IMR-90 (cell line): ENCODE data around the gene ARID5A.

Experiments
- BHLHE40 ChIP-seq: fragments of 150-350 bp; IDR thresholded peaks from 2 replicates; pipeline ENCODE4 v1.6.1; 2016; ENCODE audit warnings: mild to moderate bottlenecking, low read depth, low read length
- FOS ChIP-seq: fragments of 150-350 bp; IDR thresholded peaks from 2 replicates; pipeline ENCODE4 v1.6.1; 2016; ENCODE audit warnings: low read depth, low read length
- MAFK ChIP-seq: IDR thresholded peaks from 2 replicates; pipeline ENCODE4 v1.6.1; 2012; ENCODE audit warnings: low read depth, low read length, improper control_type of control experiment
- MXI1 ChIP-seq: IDR thresholded peaks from 2 replicates; pipeline ENCODE4 v1.6.1; 2012; ENCODE audit warnings: low read depth, mild to moderate bottlenecking, low read length, moderate library complexity, borderline replicate concordance
- POLR2A ChIP-seq: IDR thresholded peaks from 2 replicates; pipeline ENCODE4 v1.6.1; 2012; ENCODE audit warnings: mild to moderate bottlenecking, low read depth, low read length
- RAD21 ChIP-seq: IDR thresholded peaks from 2 replicates; pipeline ENCODE4 v1.6.1; 2012; ENCODE audit warnings: low read length, improper control_type of control experiment
- RCOR1 ChIP-seq: IDR thresholded peaks from 2 replicates; pipeline ENCODE4 v1.6.1; 2012; ENCODE audit warnings: mild to moderate bottlenecking, low read length, improper control_type of control experiment; ENCODE audit not compliant: insufficient replicate concordance
- RFX5 ChIP-seq: IDR thresholded peaks from 2 replicates; pipeline ENCODE4 v1.8.0; 2012; ENCODE audit warnings: low read depth, mild to moderate bottlenecking, low read length, moderate library complexity
- SMC3 ChIP-seq: fragments of 150-350 bp; IDR thresholded peaks from 2 replicates; pipeline ENCODE4 v1.6.1; 2016; ENCODE audit warnings: low read depth, mild to moderate bottlenecking, antibody characterized with exemption, low read length, moderate library complexity
- TF ChIP-seq, protein P1 (sequence below): conservative IDR thresholded peaks from 2 replicates; pipeline ENCODE4 v1.5.1; 2012; ENCODE audit warnings: mild to moderate bottlenecking, low read depth, low read length, improper control_type of control experiment
- TF ChIP-seq, protein P2 (sequence below): fragments of 150-350 bp; IDR thresholded peaks from 2 replicates; pipeline ENCODE4 v1.6.1; 2017; ENCODE audit warnings: mild to moderate bottlenecking, antibody characterized with exemption, low read length, low read depth
- TF ChIP-seq, protein P3 (sequence below): fragments of 150-350 bp; IDR thresholded peaks from 2 replicates; pipeline ENCODE4 v1.6.1; 2016; ENCODE audit warnings: low read depth, mild to moderate bottlenecking, low read length, moderate library complexity, borderline replicate concordance

DNA sequence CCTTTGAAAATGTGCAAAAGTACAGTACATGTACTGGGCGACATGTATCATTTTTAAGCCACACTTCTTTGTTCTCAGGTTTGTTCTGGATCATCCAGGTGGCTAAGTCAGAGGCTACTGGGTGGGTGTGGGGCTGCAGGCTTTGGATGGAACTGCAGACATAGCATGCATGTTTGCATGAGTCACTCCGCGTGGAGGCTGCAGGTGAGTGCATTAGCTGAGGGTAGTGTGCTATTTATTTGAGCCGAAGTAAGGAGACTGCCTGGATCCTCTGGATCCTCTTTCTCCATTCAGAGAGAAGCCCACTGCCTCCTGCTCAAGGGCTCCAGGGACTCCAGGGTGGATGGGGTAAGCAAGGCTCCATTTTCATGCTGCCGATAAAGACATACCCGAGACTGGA lies 22.0 kb upstream of the ARID5A start:
- TF ChIP-seq, protein P1, sequence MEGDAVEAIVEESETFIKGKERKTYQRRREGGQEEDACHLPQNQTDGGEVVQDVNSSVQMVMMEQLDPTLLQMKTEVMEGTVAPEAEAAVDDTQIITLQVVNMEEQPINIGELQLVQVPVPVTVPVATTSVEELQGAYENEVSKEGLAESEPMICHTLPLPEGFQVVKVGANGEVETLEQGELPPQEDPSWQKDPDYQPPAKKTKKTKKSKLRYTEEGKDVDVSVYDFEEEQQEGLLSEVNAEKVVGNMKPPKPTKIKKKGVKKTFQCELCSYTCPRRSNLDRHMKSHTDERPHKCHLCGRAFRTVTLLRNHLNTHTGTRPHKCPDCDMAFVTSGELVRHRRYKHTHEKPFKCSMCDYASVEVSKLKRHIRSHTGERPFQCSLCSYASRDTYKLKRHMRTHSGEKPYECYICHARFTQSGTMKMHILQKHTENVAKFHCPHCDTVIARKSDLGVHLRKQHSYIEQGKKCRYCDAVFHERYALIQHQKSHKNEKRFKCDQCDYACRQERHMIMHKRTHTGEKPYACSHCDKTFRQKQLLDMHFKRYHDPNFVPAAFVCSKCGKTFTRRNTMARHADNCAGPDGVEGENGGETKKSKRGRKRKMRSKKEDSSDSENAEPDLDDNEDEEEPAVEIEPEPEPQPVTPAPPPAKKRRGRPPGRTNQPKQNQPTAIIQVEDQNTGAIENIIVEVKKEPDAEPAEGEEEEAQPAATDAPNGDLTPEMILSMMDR: no peak
- TF ChIP-seq POLR2A (no peak), SMC3 (no peak), RAD21 (no peak), RCOR1 (no peak), MAFK (no peak), MXI1 (no peak), BHLHE40 (no peak), RFX5 (no peak), FOS (no peak)
- TF ChIP-seq, protein P2, sequence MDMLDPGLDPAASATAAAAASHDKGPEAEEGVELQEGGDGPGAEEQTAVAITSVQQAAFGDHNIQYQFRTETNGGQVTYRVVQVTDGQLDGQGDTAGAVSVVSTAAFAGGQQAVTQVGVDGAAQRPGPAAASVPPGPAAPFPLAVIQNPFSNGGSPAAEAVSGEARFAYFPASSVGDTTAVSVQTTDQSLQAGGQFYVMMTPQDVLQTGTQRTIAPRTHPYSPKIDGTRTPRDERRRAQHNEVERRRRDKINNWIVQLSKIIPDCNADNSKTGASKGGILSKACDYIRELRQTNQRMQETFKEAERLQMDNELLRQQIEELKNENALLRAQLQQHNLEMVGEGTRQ: no peak
- TF ChIP-seq, protein P3, sequence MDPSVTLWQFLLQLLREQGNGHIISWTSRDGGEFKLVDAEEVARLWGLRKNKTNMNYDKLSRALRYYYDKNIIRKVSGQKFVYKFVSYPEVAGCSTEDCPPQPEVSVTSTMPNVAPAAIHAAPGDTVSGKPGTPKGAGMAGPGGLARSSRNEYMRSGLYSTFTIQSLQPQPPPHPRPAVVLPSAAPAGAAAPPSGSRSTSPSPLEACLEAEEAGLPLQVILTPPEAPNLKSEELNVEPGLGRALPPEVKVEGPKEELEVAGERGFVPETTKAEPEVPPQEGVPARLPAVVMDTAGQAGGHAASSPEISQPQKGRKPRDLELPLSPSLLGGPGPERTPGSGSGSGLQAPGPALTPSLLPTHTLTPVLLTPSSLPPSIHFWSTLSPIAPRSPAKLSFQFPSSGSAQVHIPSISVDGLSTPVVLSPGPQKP: no peak
